Epithelial cell of prostate (primary cell): Measurements from ENCODE around the gene HLA-DMB.
"Not testable (repeated sequence)": the region's sequence is repeated elsewhere in the genome, so short reads cannot be mapped to it uniquely, and the experiment has no call there.

ENCODE experiments used
- DNase-seq: peaks from one replicate; pipeline ENCODE4 v3.0.0-alpha.2; 2011; ENCODE audit warnings: low read depth, low spot score
- H3K27ac ChIP-seq: fragments of 450-650 bp; 2 replicates; pipeline ENCODE4 v1.5.1; 2017; ENCODE audit warnings: mild to moderate bottlenecking

The HLA-DMB gene

GRCh38 chr6:32952817-32953739, 12.2 kb upstream of the HLA-DMB start, which contains the start of gene HLA-DMA:
TSS of gene HLA-DMA (minus strand) at chr6:32953097. CDS start at chr6:32953036, 61 bp downstream.
- peak; percentile 96 for DNase-seq
- no peak within 1 kb of the TSS for H3K27ac ChIP-seq

- no peak for DNase-seq
- no peak overlapping the region for H3K27ac ChIP-seq
Measured at GRCh38 chr6:32950449-32950848, 9.6 kb upstream of the HLA-DMB start.

GRCh38 chr6:32950010-32950409, 9.2 kb upstream of the HLA-DMB start:
- no peak for DNase-seq
- no peak overlapping the region for H3K27ac ChIP-seq

DNA sequence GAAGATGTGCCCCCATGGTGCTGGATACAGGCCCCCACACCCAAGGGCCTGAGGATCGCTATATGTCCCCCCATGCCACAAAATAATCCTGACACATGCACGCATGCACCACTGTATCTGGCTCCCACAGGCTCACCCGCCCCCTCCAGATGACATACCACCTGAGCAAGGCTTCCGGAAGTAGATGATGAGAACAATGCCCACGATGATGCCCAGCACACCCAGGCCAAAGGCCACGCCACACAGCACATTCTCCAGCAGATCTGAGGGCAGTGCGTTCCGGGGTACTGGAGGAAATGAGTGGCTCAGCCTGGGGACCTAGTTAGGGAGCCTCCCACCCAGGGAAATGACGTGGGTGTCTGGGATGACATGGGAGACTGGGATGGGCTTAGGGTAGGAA, 8.3 kb upstream of the HLA-DMB start:
- DNase-seq, result no peak
- H3K27ac ChIP-seq, result no peak overlapping the region

DNA sequence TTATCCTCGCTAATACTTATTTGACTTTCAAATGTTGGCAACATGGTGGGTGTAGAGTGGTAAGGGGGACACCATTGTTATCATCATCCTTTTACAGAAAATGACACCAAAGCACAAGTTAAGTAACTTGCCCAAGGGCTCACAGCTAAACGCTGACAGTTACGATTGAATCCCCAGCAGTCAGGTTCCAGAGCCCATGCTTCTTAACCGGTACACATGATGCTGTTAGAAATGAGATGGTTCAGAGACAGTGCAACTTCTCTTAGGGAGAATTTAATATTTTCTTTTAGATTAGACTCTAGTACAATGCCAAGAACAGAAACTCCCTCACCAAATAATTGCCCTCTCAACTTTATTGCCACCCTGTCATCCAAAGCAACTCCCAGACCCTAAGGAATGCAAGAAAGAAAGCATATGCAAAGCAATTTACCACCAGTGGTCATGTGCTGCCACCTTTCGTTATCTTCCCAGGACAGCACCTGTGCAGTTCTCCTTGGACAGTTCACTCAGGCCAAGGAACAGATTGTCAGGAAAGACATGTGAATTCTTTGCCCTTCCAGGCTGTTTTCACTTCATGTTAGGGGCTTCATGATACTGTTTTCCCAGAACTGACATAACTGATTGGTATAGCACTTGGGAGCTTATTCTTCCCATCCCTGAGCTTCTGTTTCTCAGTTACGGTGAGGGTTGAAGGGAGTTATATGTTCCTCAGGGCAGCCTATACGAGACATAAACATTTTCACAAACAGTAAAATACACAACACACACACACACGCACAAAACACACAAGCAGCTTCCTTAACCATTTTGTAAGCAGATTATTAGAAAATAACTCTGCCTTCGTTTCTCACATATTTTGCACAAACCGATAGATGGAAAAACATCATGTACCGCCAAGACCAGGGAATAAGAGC, 7.0 kb upstream of the HLA-DMB start:
- DNase-seq, result no peak
- no peak overlapping the region for H3K27ac ChIP-seq

DNA sequence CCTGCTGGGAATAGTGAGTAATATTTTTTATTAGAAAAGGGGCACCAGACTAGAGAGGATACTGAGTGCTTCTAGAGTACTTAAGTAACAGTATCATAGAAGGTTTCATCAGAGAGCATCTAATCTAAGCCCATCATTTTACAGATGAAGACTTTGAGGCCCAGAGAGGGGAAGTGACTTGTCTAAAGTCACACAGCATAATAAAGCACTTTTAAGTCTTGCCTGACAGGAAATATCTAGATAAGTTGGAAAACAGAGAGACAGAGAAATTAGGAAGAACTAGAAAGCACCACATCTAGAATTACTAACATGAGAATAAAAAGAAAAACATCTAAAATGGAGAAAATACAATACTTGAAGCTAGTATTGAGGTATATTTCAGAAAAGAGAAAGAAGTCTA, 6.1 kb upstream of the HLA-DMB start:
- H3K27ac ChIP-seq, result no peak overlapping the region
- no peak for DNase-seq

GRCh38 chr6:32945953-32946352, 5.1 kb upstream of the HLA-DMB start:
- no peak overlapping the region for H3K27ac ChIP-seq
- no peak for DNase-seq

DNA sequence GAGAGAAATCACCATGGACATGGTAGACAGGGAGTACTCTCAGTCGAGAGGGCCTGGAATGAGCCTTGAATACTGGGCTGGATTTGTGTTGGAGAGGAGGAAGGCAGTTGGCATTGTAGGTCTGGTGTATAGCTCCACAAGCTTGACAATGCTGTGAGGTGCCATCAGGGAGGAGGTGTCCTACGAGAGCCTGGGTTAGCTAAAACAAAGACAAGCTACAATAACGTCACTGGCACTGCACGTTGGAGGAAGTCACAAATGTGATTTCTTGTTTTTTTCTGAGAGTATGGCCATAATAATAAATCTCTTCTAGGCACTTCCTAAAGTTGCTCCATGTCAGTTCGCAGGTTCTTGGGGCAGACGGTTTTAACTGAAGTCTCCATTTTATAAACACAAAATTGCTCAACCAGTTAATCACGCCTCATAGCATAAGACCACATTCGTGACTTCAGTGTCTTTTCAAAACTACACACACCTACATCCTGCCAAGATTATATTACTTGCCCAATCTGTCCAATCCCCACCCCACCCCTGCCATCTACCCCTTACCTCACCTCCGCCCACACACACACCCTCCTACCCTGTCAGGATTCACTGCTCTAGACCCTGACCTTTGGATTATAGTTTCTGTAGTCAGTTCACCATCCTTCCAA, 4.4 kb upstream of the HLA-DMB start:
- no peak for DNase-seq
- H3K27ac ChIP-seq, result no peak overlapping the region

- H3K27ac ChIP-seq, result no peak overlapping the region
- DNase-seq, result no peak
Measured at GRCh38 chr6:32943864-32944649, 3.2 kb upstream of the HLA-DMB start.

- not testable (repeated sequence) for DNase-seq, H3K27ac ChIP-seq
Measured at GRCh38 chr6:32942555-32943123, 1.8 kb upstream of the HLA-DMB start.

DNA sequence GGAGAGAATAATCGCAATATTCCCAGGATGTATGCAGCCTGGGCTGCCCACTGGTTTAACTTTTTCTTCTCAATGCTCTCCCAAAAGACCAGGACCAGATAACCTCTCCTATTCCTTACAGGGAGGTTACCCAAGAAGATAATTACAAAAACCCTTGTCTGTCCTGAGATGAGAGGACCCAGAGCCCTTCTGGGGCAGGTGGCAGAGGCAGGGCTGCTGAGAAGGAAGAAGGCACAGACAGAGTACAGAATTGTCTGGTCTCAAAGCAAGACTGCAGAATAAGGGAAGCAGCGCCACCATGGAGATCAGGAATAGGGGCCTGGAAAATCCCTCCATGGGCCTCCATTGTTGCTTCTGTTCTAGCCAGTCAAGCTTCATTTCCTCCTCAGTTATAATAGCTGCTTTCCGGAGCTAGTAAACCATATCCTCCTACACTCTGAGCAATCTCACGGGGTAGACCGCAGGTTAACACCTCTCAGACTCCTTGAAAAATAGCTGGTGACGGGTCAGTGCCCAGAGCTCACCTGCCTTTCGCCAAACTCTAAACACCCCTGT, 463 bp upstream of the HLA-DMB start:
- H3K27ac ChIP-seq, result no peak overlapping the region
- no peak for DNase-seq

- H3K27ac ChIP-seq, result no peak overlapping the region
- DNase-seq, result no peak
Measured at GRCh38 chr6:32938494-32938893, 2.3 kb downstream of the HLA-DMB start.

DNA sequence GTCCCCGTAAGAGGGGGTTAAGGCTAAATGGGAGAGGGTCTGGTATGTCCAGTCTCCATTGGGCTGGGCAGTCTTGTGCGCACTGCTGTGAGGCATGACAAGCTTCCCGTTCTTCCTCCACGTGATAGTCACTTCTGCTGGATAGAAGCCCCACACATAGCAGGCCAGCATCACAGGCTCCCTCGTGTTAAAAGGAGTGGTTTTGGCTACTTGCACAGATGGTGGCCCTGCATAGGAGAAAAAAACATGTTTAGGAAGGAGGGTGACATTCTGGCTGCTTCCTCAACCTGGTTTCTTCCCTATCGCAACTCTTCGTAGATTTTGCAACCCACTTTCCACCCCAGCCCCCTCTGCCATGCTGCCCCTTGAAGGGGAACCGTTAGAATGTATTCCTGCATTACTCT, 3.6 kb downstream of the HLA-DMB start:
- no peak overlapping the region for H3K27ac ChIP-seq

DNA sequence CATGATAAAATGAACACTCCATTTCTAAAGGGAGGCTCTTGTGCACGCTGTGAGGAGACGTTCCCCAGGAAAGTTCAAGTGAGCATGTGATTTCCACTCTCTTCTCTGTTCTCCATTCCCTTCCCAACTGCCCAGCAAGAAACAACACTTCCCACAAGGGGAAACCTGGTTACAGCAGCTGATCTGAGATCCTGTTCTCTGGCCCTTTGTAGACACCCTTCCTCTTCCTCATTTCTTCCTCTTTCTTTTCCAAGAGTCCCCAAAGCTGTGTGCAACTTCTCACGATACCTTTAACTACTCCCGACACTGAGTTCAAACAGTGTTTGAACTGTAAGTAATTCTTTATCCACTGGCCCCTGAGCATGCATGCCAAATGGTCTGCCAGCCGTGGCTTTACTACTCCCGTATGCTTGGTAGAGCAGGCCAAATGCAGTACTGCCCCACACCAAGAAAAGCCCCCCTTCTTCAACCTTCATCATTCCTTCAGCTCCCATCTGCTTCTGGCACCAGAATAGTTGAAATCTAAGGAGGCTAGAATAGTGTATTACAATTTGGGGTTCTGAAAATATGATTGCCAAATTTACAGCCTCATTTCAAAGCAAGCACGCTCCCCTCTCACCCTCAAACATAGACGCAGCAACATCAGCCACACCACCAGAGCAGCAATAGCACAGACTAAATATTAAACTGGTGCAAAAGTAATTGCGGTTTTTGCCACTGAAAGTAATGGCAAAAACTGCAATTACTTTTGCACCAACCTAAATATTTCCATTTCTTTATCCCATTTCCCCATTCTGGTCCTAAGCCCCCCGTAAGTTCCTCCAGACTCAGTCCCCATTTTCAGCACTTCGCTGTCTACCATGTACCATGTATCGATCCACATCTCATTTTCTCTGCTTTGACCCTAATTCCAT, 4.3 kb downstream of the HLA-DMB start:
- DNase-seq, result no peak

More for the DNA sequence above, 3.6 kb downstream of the HLA-DMB start:
- no peak for DNase-seq

DNA sequence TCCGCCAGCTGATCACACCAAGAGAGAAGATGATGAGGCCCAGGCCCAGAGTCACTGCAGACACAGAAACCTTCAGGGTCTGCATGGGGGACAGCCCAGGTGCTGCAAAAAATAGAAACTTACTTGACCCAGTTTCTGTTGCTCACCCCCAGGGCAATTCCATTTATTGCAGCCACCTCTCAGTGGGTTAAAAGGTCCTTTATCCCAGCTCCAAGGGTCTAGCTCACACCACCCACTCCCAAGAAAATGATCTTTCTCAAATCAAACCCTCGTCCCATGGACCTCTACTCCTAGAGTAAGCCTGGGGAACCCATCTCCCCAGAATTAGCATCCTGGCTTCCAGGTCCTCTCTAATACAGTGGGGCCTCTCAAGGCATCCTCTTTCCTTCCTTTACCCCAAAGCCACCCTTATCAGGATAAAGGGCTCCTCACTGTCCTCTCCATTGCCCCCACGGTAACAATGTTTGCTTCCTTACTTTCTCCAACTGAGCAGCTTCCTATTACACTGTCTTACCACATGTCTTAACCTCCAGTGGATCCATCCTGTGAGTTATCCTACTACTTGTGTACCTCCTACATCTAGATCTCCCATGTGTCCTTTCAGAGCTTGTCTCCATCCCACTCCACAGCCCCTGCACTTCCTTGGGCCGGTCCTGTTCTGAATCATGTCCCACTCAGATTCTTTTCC, 5.1 kb downstream of the HLA-DMB start:
- no peak overlapping the region for H3K27ac ChIP-seq

More for the DNA sequence above, 4.3 kb downstream of the HLA-DMB start:
- H3K27ac ChIP-seq, result no peak overlapping the region

DNA sequence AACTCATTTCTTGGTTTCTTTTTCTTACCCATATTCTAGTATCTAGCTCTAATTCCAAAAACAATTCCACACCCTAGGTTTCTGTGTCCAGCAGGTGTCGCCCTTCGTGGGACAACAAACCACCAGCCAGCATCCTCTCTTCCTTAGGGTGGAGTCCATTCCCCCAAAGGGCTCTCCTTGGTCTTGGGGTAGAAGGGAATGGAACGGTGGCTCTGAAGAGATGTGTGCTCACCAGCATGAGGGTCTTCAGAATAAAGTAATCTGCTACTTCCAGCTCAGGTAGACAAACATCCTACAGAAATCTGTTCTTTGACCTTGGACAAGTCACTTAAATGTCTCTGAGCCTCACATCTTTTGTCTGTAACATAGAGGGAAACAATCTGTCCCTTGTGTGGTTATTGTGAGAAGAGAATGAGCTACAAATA, 7.2 kb downstream of the HLA-DMB start:
- no peak overlapping the region for H3K27ac ChIP-seq
- DNase-seq, result no peak

More for the DNA sequence above, 5.1 kb downstream of the HLA-DMB start:
- no peak for DNase-seq

DNA sequence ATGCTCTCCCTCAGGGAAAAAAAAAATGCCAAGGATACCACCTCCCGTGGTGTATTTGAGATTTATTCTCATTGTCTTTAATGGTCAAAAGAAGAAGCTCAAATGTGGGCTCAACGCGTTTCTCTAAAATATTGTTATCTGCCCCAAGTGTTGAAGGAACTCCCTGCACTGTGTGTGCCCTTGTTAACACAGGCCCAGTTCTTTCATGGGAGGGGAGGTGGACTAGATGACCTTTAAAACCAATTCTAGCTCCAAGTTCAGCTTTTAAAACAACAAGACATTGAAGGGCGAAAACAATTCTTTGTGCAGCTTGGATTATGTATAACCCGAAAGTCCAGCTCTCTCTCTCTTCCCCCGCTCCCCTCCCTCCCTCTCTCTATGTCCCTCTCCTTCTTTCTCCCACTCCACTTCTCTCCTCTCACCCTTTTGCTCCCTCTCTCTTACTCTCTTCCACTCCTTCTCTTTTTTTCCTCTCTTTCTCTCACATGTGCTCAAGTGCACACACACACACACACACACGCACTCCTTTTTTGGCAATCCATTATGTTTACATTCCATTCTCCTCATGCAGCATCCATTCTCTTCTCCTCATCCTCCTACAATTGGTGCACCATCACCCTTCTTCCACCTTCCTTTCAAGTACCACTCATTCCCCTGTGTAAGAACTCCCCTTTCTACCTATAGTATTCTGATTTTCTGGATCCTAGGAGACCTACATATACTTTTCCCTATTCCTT, 8.5 kb downstream of the HLA-DMB start:
- no peak overlapping the region for H3K27ac ChIP-seq
- no peak for DNase-seq
